ENCODE results near the gene DUOX2. TPM values are rescaled to one million over a fixed set of nuclear protein-coding genes. Genes with fewer than 3 reads are reported as not detected.

Gene DUOX2
- total RNA-seq, 1 experiment from 2014 or later: 0.44 TPM

DNA sequence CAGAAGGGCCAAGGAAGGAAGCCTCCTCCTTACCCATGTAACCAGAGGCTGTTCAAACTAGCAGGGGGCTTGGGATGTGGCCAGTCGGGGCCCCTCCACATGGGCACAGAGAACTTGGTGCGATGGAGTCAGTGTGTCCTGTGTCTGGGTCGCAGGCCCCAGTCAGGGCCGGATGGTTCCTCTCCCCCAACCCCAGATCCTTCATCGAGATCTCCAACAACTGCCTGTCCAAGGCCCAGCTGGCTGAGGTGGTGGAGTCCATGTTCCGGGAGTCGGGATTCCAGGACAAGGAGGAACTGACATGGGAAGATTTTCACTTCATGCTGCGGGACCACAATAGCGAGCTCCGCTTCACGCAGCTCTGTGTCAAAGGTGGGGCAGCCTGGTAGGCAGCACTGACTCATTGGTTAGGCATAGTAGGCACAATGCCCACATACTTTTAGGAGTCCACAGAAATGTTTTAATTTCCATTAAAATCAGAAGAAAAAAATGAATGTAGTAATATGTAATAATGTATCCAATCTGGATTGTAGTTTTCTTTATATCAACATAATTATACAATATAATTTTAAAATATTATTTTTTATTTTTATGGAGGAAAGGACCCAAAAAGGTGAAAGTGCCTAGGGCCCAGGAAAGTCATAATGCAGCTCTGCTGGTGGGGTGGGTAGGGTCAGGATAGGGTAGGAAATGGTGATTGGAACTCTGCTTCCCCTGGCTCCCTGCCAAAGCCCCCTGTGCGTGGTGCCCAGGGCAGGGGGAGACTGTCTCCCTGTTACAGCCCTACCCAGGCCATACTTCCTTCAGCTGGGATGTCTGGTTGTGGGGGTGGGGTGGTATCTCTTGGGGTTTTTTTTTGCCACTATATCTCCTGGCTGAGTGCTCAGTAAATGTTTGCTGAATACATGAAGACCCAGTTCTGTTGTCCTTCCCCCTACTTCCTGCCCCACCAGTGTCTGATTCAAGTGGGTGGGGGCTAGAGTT is 34.4 kb upstream of the DUOX2 start:
- Histone ChIP-seq H3K27ac (ENCODE audit: low read depth, low read length) (no peak overlapping the region), H3K27me3 (ENCODE audit: insufficient read depth, low read length) (no peaks in the 10 kb centered on the region), H2AFZ (ENCODE audit: low read depth, low read length, poor library complexity, severe bottlenecking) (no peak overlapping the region), H4K20me1 (ENCODE audit: insufficient read depth) (no peaks in the 10 kb centered on the region), H3K9ac (ENCODE audit: low read length) (no peak overlapping the region), H3K4me3 (replicated peaks in 1 of 2; ENCODE audit: low read depth in 1 of 2, low read length in 2 of 2) (no peak overlapping the region), H3K9me3 (ENCODE audit: control insufficient read depth in 1 of 2, insufficient read depth in 1 of 2, low read depth in 1 of 2, low read length in 2 of 2) (no peaks in the 10 kb centered on the region), H3K9me2 (ENCODE audit: insufficient read depth) (no peaks in the 10 kb centered on the region), H3K4me2 (ENCODE audit: low read length) (no peak overlapping the region), H3K4me1 (ENCODE audit: control insufficient read depth in 1 of 2, insufficient read depth in 2 of 2, low read length in 2 of 2) (peaks cover 0 to 4% of the 10 kb centered on the region in 2 experiments; a peak in 1 of 4 replicates), H3K79me2 (ENCODE audit: insufficient read depth, low read length) (no peaks in the 10 kb centered on the region), H3K36me3 (ENCODE audit: control insufficient read depth in 1 of 2, insufficient read depth in 2 of 2, low read length in 2 of 2) (peaks cover 0 to 2% of the 10 kb centered on the region in 2 experiments; a peak in 1 of 4 replicates)
- intact Hi-C loops (cut with micrococcal nuclease): no loop called here
- TF ChIP-seq CBX3 (IDR thresholded peaks at IDR 0.05; ENCODE audit: low read depth) (no peak), TCF7L2 (IDR thresholded peaks at IDR 0.05; ENCODE audit: borderline replicate concordance, extremely low read depth, insufficient read depth, insufficient read length) (no peak), YY1 (IDR thresholded peaks at IDR 0.05; ENCODE audit: extremely low read depth, insufficient replicate concordance, low read depth, low read length) (no peak), POLR2AphosphoS5 (IDR thresholded peaks at IDR 0.05; ENCODE audit: low read depth, low read length) (no peak), CEBPB (IDR thresholded peaks at IDR 0.05; ENCODE audit: low read depth) (no peak), ELF1 (IDR thresholded peaks at IDR 0.05; ENCODE audit: borderline replicate concordance, low read depth) (no peak), SP1 (IDR thresholded peaks at IDR 0.05; ENCODE audit: low read depth) (no peak), JUND (IDR thresholded peaks at IDR 0.05) (no peak), EGR1 (IDR thresholded peaks at IDR 0.05; ENCODE audit: low read depth) (no peak)
- TF ChIP-seq, protein P1, sequence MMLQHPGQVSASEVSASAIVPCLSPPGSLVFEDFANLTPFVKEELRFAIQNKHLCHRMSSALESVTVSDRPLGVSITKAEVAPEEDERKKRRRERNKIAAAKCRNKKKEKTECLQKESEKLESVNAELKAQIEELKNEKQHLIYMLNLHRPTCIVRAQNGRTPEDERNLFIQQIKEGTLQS (IDR thresholded peaks at IDR 0.05): no peak
- TF ChIP-seq, protein P2, sequence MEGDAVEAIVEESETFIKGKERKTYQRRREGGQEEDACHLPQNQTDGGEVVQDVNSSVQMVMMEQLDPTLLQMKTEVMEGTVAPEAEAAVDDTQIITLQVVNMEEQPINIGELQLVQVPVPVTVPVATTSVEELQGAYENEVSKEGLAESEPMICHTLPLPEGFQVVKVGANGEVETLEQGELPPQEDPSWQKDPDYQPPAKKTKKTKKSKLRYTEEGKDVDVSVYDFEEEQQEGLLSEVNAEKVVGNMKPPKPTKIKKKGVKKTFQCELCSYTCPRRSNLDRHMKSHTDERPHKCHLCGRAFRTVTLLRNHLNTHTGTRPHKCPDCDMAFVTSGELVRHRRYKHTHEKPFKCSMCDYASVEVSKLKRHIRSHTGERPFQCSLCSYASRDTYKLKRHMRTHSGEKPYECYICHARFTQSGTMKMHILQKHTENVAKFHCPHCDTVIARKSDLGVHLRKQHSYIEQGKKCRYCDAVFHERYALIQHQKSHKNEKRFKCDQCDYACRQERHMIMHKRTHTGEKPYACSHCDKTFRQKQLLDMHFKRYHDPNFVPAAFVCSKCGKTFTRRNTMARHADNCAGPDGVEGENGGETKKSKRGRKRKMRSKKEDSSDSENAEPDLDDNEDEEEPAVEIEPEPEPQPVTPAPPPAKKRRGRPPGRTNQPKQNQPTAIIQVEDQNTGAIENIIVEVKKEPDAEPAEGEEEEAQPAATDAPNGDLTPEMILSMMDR (IDR thresholded peaks at IDR 0.05 in 2 of 3, conservative IDR thresholded peaks at IDR 0.05 in 1 of 3; ENCODE audit: borderline replicate concordance in 1 of 3, insufficient read depth in 1 of 3, low read depth in 2 of 3, low read length in 2 of 3): no peak
- no TSS peak for BruUV-seq (replicated peaks)
- CTCF ChIA-PET: interaction anchor here (1.2 kb wide), 1 partner anchor 15 kb away, joined by 5 read pairs; no protein-coding TSS in a partner anchor
- ATAC-seq (no peak), DNase-seq (ENCODE audit: low read depth, low spot score) (no peak)
- POLR2A ChIA-PET: no interaction called here
- RAD21 ChIA-PET (ENCODE audit: low non-redundant PET in 1 of 2, low total read pairs in 2 of 2, uncharacterized antibody in 2 of 2, unreplicated experiment in 2 of 2): no interaction called here

Measured in HCT116 (cell line).